AG09309 (cell line): ENCODE data around the gene CNDP1.

Experiments used
- DNase-seq: peaks from one replicate; pipeline ENCODE4 v3.0.0-alpha.2; 2010; ENCODE audit warnings: low read depth
- H3K4me3 ChIP-seq: 2 replicates; pipeline ENCODE4 v1.5.1; 2011; ENCODE audit warnings: mild to moderate bottlenecking, low read depth, low read length, moderate library complexity; ENCODE audit not compliant: control insufficient read depth
- CTCF ChIP-seq: IDR thresholded peaks from 2 replicates; pipeline ENCODE4 v1.5.1; 2011; ENCODE audit warnings: mild to moderate bottlenecking, low read depth, low read length, inconsistent platforms; ENCODE audit not compliant: insufficient read depth, control insufficient read depth; ENCODE audit errors: missing control alignments

CNDP1 gene

GRCh38 chr18:74541703-74542555 lies 7.6 kb downstream of the CNDP1 start:
- no peak for DNase-seq
- TF ChIP-seq CTCF = no peak
- H3K4me3 ChIP-seq = no peak overlapping the region

GRCh38 chr18:74544898-74545297 lies 10.6 kb downstream of the CNDP1 start:
- H3K4me3 ChIP-seq = no peak overlapping the region
- DNase-seq = no peak
- no peak for TF ChIP-seq CTCF

GRCh38 chr18:74546007-74546406 lies 11.7 kb downstream of the CNDP1 start:
- no peak for DNase-seq
- no peak for TF ChIP-seq CTCF

GRCh38 chr18:74546751-74547530 lies 12.6 kb downstream of the CNDP1 start:
- no peak for TF ChIP-seq CTCF
- peak; percentile 24 for DNase-seq
- no peak overlapping the region for H3K4me3 ChIP-seq

More at GRCh38 chr18:74546007-74546406, 11.7 kb downstream of the CNDP1 start:
- H3K4me3 ChIP-seq = no peak overlapping the region

GRCh38 chr18:74547860-74548259 lies 13.6 kb downstream of the CNDP1 start:
- no peak for DNase-seq
- no peak for TF ChIP-seq CTCF

GRCh38 chr18:74549591-74550104 lies 15.3 kb downstream of the CNDP1 start:
- TF ChIP-seq CTCF = no peak
- H3K4me3 ChIP-seq = no peak overlapping the region
- DNase-seq = no peak

More at GRCh38 chr18:74547860-74548259, 13.6 kb downstream of the CNDP1 start:
- no peak overlapping the region for H3K4me3 ChIP-seq
